NCI-H1436 (cell line): ENCODE results near the gene NRF1.
"Not testable (repeated sequence)": the region's sequence is repeated elsewhere in the genome, so short reads cannot be mapped to it uniquely, and the experiment has no call there.

Experiments
- DNase-seq: peaks from one replicate; lab custom pipeline; 2025; lab: John Stamatoyannopoulos, UW

The NRF1 gene

GRCh38 chr7:129607471-129608120 is 3.9 kb upstream of the NRF1 start:
- peak; percentile 7 for DNase-seq

GRCh38 chr7:129609666-129610065 is 1.9 kb upstream of the NRF1 start:
- DNase-seq = no peak

- DNase-seq = no peak
These were observed 743 bp upstream of the NRF1 start for GRCh38 chr7:129610709-129611245.

DNA sequence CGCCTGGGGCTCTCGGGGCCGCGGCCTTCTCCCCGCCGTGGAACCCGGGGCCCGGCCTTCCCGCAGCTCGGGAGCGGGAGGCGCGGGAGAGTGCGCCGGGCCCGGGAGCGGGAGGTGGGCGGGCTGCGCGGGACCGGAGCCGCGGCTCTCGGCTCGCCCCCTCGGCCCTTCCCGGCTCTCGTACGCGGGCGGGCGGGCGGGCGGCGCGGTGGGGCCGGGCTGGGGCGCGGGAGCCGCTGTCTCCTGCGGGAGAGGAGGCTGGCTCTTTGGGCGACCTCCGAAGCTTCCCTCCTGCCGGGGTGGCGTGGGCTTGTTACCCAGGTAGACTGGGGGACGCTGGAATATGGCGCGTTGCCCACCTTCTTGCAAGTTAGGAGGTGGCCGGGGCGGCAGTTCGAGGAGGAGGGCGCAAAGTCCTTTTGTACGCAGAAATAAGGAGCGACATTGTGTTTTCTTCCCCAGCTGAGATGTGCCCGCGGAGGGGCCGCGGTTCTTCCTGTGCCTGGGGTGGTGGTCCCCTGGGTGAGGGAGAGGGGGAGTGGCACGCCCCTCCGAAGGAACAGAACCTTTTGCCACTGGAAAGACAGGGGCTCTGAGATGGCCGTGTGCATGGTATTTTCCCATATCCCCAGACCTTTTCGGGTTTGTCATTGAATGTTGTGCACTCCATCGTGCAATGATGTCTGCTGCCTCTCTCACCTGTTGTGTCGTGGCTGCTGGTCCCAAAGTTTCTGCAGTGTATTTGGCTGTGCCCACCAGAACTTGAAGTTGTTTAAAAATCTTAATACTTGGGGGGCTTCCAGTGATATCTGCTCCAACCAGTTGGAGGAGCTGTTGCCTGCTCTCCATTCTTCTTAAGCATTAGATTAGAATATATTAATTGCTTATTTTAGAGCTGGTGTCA is 844 bp downstream of the NRF1 start:
- DNase-seq = peak; percentile 19

DNA sequence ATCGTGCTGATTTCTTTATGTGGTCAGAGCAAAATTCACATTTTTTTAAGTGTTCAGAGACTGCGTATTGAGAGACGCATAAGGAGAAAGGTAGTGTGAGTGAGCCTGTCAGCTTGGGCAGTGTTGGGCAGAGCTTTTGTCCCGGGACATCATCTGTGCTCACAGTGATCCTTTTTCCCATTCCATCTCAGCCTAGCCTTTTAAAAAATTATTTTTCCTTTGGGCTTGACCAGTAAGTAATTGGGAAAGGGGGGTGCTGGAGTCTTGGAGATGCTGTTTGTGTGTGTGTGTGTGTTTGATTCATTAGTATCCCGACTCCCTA is 1.5 kb downstream of the NRF1 start:
- DNase-seq = no peak

GRCh38 chr7:129615018-129615417 is 3.5 kb downstream of the NRF1 start:
- no peak for DNase-seq

DNA sequence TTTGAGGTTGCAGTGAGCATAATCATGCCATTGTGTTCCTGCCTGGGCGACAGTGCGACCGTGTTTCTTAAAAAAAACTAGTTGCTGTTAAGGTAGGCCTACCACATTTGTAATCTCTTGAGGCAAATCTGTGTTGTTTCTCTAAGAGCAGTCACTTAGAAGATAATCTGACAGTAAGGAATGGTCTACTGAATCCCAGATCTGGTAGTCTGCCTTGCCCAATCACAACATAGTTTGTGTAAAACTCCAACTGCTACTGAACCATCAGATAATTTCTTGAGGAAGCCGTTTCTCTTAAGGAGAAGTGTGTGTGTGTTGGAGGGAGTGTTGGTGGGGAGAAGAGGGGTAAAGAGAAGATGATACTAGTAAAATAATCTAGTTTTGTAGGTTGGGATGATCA is 5.0 kb downstream of the NRF1 start:
- DNase-seq = no peak

GRCh38 chr7:129617178-129617577 is 5.7 kb downstream of the NRF1 start:
- DNase-seq = no peak

- DNase-seq = no peak
These were observed 6.1 kb downstream of the NRF1 start for GRCh38 chr7:129617652-129618051.

DNA sequence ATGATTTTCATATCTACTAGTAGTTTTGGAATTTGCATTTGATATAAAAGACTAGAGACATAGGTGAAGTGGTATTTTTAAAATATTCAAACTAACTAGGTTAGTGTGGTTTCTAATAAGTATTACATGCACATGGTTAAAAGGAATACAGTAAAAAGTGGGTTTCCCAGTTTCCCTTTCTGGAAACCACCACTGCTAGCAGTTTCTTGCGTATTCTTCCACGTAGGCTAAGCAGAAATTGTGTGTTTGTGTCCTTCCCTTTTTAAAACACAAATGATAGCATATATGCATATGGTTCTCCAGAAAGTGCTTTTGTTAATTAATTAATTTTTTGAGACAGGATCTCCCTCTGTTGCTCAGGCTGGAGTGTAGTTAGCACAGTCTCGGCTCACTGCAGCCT is 15.4 kb downstream of the NRF1 start:
- DNase-seq = no peak

GRCh38 chr7:129630341-129630740 is 18.8 kb downstream of the NRF1 start:
- DNase-seq = no peak

- DNase-seq = no peak
These were observed 23.0 kb downstream of the NRF1 start for GRCh38 chr7:129634361-129635034.

- DNase-seq = peak; percentile 49
These were observed 23.9 kb downstream of the NRF1 start for GRCh38 chr7:129635300-129636029.

GRCh38 chr7:129636030-129636550 is 24.6 kb downstream of the NRF1 start:
- DNase-seq = not testable (repeated sequence)

- DNase-seq = no peak
These were observed 25.1 kb downstream of the NRF1 start for GRCh38 chr7:129636641-129637040.

DNA sequence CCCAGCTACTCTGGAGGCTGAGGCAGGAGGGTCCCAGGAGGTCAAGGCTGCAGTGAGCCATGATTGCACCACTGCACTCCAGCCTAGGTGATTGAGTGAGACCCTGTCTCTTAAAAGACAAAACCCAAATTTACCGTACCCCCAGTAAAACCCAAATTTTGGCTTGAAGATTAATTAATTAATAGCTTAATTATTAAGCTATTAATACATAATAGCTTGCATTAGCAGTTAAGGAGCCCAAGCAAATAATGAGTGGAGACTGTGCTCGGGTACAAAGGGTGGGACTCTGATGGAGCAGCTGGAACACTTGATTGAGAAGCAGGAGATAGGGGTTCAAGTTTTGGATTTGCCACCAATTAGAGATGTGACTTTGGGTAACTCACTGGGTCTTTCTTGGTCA is 28.9 kb downstream of the NRF1 start:
- DNase-seq = no peak

GRCh38 chr7:129642871-129643549 is 31.5 kb downstream of the NRF1 start:
- DNase-seq = no peak

DNA sequence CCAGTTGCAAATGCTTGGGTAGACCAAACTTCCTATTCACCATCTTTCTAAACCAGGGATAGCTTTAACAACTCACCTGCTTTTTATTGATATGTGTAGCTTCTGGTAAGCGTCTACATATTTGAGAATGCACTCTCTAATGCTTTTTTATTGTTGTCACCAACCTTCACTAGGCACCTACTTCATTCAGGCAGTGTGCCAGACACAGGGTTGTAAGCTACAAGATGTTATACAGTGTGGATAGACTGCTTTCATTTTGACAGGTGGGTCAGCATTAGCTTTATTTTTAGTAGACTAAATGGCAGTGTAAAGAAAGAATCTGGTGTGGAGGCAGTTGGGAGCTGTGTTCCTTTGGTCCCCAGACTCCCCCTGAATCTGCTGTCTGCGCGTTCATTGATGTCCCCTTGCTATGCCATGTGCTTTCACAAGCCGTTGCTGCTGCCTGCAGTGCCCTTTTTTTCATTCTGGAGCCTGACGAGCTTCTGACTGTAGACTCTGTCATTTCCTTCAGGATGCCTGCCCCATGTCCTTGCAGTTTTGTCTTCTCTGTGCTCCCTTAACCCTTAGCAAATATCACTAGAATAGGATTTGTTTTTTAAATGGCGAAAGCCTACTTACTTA is 32.1 kb downstream of the NRF1 start:
- DNase-seq = peak; percentile 0

DNA sequence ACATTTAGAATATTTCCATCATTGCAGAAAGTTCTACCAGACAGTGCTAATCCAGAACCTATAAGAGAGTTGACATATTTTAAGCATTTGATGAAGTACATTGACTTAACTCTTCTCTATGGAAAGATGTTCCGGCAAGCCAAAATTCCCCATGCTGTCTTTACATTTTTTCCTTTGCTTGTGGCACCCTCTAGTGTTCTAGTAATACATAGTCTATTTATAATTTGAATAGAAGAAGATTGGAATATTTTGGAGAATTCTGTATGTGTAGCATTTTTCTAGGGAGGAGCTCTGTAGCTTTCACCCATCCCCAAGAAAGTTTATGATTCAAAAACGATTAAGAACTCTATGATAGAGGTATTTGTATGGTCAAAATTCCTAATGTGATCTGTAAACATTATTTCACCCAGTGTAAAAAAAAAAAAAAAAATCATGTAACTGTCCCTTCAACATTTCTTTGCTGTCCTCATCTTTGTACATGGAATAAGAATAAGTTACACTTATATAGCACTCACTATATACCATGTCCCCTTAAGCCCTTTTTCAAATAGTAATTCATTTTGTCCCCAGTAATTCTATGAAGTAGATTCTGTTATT is 33.2 kb downstream of the NRF1 start:
- DNase-seq = peak; percentile 12

DNA sequence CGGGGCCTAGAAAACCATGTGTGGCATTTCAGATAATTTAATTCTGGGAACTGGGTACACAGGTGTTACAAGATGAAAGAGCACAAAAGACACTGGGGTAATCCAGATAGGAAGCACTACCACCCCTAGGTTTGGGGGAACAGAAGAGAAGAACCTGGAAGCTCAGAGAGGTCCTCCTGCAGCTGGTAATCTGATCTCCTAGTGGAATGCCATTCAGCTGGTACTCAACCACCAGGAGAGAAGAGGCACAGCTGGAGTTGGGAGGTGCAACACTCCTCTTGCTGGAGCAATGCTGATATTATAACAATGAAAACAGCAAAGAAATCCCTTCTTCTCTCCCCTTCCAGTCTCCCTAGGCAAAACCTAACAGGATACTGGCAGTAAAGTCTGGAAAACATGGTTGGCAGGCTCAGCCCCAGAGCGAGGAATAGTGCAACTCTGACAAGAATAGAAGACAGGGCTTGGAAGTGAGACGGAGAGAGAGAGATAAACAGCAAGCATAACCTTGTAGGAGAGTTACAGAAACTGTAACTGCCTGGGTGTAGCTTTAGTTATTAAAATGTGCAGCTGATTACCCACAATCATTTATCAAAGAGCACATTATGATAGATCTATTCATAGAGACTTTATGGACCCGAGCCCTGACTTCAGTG is 35.0 kb downstream of the NRF1 start:
- DNase-seq = no peak
